Inflammatory macrophage treated with lipopolysaccharide for 1 hour (primary cell): ENCODE measurements around the gene FGFR2.

ENCODE experiments used
- DNase-seq, 2 donors: peaks; one replicate each; pipeline ENCODE4 v3.0.0-alpha.2; 2020 to 2022

Gene FGFR2

DNA sequence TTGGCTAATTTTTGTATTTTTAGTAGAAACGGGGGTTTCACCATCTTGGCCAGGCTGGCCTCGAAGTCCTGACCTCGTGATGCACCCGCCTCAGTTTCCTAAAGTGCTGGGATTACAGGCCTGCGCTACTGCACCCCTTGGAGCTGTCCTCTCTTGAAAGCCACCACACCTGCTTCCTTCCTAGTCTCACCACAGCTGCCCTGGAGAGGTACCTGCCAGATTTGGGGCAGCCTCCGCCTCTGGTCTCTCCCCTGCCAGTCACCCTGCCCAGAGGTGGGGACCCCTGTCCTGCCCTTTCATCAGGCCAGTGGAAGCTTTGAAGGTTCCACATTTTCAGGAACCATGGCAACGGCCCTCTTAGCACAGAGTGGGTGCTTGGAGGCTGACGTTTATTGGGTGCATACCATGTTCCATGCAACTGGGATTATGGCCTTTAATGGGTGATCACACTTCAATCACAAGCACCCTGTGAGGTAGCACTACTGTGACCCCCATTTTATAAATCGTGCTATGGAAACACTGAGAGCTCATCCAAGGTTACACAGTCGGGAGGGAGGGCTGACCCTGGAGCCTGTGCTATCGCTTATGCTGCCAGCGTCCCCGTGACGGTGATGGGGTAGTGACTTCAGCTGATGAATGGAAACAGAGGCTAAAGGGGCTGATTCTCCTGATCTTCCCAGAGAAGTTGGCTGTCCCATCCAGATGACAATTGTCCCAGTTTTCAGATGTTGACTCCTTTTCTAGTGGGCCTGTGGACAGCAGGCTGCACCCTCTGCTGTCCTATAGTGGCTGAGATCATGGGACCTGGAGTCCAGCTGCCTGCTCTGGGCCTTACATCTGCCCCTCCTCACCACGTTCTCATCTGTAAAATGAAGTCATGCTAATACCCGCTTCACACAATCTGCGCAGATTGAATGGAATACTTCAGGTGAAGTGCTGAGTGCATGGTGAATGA, 11.5 kb upstream of the FGFR2 start:
- no peak for DNase-seq

DNA sequence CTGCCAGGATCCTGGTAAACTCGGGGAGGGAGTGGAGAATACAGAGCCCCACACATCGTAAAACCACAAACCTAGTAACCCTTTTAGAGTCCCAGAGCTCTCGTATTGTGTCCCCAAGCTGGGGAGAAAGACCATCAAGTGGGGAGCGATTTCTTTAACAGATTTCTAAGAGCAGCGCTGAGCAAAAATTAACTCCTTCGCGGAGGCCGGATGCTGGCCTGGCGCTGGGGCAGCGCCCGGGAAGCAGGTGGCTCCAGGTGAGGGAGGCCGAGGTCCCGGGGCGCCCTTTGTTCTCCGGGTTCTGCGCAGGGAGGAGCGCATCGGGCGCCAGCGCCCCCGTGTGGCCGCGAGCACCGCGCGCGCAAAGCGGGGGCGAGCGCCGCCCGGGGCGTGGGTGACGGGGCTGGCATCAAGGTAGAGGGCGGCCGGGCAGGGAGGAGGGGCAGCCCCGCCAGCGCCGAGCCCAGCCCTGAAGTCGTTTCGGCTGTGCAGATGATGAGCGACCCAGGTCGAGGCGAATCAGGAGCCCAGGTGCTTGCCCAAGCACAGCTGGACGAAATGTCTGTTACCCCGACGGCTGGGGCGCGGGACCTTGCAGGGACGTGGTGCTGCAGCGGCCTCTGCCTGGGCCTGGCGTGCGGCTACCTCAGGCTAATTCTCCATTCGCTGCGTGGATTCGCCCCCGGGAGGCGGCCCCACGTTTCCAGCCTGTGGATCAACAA, 10.4 kb upstream of the FGFR2 start:
- peak in 1 of 2 donors; percentile 12 for DNase-seq

DNA sequence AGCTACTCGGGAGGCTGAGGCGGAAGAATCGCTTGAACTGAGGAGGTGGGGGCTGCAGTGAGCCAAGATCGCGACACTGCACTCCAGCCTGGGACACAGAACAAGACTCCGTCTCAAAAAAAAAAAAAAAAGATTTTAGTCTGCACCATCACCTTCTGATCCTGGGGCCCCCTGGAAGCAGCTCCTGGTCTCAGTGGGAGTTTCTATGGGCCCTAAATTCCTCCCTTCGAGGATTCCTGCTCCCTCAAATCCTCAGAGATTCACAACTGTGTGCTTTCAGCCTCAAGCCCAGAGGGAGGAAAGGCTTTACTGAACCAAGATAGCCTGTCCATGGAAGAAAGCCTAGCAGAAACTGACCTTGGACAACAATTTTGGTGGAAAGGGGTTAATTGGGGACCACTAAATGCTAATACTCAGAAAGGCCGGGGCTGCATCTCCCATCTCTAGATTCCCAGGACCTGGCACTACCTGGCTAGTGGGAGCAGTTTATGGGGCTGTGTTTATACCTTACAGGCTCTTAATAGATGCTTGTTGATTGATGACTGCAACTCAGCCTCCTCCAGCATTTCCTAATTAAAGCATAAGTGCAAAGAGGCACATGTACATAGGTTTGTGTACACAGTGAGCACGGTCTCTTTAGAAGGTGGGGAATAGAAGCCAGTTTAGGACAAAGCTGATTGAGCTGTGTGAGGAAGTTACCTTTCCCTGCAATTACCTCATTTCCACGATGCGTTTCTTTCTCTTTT, 9.2 kb upstream of the FGFR2 start:
- no peak for DNase-seq

DNA sequence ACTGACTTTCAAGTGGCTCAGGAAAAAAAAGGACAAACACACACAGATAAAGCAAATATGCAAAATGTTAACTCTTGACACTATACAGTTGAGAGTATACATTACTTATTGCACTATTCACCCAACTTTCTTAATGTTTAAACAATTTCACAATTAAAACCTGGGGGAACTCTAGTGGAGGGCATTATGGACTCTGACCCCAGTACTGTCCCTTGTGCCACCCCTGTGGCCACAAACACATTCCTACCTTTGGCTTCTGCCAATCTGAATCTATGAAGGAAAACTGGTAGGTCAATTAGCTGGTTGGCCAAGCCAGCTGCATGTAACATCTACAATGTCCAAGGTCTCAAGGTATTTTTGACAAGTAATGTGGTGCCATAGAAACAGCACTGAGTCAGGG, 7.5 kb upstream of the FGFR2 start:
- no peak for DNase-seq

DNA sequence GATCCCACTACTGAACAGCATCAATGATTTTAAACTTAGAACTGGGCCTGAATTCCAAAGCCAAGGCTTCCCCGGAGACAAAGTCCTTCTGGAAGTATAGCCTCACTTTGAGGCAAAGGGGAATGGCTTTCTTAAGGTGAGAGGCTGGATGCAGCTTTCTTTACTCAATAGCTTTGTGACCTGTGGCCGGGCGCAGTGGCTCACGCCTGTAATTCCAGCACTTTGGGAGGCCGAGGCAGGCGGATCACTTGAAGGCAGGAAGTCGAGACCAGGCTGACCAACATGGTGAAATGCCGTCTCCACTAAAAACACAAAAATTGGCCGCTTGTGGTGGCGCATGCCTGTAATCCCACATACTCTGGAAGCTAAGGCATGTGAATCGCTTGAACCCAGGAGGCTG, 3.2 kb upstream of the FGFR2 start:
- no peak for DNase-seq

DNA sequence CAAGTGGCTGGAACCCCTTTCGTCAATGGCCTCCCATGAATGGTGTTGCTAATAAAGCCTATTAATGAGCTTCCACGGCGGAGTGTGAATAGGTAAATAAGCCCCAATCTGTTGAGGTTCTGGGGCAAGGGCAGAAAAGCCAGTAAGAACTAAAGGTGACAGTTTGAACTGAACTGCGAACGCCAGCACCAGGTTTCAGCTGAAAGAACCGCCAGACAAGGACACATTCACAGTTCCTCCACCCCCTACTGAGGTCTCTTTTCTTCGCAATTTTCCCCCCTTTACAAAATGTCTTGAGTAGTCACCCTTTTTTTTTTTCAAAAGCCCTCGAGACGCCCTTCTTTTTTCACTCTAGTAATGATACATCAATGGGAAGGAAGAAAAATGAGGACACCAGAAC, 2.4 kb upstream of the FGFR2 start:
- DNase-seq: no peak

DNA sequence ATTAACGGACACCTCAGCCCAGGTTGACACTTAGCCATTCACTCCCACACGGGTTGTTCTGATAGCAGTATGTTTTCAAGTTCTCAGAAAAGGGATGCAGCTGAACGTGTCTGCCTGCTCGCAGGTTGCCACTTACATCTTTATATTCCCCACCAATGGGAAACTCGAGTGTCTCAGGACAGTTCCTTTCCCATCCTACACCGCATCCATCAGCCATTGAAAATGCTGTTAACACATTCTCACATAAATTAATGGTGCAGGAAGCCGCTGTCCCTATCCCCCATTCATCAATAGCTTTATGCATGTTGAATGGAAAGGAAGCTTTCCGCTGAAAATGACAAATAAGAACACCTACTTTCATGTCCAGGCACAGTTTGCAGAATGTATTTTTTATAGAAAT, 1.7 kb upstream of the FGFR2 start:
- DNase-seq: no peak

DNA sequence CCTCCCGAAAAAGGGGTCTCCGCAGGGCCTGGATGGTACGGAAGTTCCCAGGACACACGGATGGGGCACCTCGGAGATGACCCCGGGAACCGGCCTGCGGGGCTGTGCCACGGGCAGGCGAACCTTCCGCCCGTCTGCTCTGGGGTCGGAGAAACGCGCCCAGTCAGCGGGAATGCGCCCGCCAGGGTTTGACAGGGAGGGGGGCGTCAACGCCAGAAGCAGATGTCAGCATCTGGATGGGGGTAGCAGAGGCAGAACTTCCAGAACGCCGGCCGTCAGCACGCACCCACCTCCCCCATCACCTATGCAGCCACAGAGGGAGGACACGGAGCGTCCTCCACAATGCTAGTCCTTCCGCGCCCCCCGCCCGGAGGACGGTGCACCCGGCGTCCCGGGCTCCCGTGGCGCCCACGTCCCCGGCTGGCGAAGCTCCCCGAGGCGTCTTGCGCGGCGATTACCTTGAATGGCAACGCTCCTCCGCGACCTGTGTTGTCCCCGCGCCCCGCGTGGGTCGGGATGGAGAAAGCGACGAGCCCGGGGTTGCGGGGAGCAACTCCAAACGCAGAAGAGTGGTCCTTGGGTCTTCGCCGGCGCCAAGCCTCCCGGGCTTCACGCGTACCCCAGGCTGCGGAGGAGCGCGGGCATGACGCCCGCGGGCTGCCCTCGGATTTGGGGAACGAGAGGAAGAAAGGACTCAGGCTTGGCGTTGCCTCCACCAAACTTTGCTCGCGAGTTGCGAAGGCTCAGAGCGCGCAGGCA, 561 bp downstream of the FGFR2 start:
- no peak for DNase-seq

DNA sequence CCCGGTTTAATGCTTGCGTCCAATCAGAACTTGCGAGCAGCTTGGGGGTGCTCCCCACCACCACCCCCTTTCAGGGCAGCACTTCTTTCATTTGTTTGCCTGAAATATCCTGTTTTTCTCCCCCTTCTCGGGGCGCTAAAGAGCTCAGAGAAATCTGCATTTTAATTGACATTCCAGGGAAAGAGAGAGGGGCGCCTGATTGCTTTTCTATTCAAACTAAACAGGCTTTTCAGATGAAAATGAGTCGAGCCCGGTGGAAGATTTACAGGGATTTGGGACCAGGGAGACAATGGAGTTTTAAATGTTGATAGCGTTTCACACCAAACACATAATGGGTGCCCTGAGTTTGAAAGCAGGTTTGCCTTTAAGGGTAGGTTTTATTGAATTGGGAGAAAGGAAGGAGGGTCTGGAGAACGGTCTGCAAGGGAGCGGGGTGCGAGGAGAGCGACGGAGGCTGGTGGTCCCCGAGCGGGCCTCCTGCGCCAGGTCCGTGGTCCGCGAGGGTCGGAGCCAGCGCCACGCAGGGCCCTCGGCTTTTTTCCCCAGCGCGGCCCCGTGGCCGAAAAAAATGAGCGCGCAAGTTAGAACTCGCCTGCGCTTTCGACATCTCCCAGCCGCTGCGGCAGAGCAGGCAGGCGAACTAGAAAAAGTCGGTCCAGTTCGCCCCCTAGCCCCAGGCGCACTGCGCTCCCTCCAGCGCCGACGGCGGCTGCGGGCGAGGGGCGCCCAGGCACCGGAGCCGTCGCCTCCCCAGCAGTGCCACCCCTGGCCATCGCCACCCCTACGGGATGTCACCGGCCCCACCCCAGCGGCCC, 1.3 kb downstream of the FGFR2 start:
- DNase-seq: no peak

DNA sequence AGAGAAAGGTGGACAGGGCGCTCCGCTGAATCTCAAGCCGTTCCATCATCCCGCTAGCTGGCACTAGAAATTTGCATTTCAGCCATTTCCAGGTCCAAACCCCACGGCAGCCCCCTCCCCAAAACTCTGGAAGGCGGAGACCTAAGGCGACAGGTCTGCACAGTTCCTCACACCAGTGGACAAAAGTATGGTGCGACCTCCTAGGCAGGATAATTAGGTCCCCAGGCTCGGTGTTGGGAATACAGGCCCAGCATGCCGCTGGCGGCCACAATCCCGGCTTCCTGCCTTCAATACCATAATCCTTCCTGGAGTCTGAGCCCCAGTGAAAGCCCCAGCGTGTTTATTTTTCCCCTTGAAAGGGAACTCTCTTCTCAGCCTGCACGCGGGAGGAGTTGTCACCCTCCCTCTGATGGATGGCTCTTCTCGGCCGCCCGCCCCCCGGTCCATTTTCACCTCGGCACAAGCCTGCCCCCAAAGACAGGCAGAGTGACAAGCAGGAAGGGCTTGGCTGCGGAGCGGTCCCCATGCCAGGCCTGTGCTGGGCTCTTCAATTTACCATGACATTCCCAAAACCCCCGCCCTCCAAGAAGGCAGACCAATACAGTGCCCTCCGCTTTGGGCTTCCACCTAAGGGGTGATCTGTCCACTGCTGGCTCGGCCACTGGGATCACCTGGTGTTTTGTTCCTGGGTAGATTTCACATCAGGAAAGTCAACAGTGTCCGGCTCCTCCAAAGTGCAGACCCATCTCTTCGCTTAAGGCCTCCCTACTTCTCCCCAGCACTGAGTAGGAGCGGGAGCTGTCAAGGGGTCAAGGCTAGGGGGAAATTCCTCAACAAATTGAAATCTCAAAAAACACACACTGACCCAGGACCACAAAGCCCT, 2.2 kb downstream of the FGFR2 start:
- DNase-seq: no peak

DNA sequence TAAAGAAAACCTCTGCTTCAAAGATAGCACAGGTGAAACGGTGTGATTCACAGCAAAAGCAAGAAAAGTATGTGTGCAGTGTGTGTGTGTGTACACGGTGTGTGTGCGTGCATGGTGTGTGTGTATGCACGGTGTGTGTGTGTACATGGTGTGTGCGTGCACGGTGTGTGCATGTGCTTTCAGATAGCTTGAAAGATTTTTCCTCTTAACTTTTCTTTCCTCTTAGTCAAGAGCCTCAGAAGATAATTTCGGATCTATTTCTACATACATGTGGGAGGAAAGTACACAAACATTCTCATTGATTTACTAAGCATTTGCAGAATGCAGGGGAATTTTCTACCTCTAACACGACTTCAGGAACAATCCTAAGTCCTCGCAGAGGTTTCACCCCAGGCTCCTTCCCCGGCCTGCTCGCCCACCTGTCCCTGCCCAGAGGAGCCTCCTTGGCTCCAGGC, 2.9 kb downstream of the FGFR2 start:
- no peak for DNase-seq

DNA sequence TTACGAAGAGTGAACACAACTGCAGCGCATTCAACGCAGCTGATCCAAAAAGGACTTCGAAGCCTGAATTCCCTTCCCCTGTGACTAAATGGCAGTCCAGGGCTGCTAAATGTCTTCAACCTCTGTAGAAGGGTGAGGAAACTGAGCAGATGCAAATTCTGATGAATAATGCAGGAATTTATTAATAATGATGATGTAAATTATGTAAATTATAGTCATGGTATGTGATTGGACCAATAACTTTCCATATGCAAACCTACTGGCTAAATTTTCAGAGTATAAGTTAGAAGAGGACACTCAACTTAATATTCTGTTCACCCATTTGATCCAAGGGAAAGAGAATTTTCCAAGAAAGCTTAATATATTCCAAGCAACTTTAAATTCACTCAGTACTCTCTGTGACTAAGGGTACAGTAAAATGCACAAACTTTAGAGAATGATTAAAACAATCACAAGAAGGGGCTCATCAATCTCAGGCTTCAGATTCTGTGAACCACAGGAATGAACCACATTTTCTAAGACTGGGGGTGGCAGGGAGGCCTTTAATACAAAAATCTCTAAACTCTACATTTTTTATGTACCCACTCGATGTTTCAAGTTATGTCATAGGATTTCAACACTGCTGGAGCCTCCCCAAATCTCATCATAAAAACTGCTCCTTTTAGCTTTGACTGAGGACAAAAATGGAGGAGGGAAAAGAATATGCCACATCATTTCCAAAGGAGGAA, 3.5 kb downstream of the FGFR2 start:
- no peak for DNase-seq

DNA sequence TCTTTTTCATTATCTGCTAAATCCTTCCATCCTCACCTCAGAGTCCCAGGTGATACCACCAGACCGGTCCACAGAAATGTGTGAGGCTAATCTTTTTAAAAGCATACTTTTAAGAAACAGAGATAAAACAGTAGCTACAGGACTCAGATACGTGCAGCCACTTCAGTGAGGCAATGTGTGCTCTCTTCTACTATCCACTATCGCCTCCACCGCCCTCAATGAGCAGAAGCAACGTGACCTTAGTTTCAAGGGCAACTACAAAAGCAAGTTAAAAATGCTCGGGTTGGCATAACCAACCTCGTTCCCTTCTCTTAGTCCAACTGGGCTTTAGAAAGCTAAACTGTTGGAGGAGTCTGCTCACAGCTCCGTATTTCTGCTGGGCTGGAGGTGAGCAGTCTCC, 4.2 kb downstream of the FGFR2 start:
- DNase-seq: no peak

DNA sequence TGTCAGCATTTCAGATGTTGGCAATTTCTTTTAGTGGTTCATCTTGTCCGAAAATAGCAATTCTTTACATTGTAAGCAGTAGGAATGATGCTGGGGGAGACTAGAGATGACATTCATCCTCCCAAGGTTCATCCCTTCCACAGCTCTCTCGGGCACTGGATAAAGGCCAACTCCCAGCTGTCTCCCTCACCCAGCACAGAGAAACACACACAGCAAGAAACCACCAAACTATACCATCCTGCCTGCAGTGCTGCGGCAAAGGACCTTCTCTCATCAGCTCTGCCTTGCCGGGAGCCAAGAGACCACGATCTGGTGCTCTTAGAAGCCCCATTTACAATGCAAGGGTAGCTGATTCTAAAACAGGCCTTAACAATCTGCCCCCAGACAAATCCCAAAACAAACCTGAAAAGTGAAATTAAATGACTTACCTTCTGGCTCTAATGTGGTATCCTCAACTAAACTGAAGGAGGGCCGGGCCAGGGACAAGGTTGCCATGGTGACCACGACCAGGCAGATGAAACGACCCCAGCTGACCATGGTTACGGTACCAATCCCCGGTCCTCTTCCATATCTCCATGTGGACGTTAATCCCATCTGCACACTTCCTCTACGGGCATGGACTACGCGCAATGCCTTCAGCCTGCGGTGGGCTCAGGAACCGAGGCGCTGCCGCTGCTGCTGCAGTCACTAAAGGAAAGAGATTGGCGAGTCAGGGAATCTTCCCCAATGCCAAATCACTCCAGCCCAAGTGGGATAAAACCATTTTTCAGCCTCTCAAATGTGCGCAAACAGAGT, 4.8 kb downstream of the FGFR2 start:
- DNase-seq: no peak

DNA sequence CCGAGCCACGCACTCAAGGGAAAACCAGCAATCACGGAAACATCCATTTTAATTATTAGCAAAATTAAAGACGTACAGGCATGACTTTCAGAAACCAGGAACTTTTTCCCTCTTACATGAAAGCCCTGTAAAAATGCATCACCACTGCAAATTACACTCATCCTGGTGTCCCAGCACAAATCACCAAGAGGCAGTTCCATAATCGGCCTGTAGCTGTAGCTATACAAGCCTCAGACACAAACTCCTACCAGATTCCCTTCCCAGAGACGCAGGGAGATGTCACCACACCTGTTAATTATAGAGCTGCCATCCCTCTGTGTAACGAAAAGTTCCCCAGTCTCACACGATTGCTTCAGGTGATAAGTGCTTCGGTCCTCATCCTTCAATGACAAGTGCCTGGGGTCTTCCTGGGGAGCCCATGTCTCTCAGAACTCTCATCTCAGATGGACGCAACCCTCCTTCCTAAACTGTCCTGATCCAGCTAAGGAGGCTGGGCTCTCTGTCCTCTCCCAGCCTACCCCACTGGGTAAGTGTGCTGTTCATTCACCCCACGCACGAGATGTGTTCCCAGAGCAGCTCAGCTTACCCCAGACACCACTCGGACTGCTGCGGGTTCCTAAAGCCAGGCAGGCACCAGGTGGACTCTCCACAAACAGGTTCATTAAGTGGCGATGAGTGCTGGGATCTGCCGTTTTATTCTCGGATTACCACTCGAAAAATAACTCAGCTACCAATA, 5.9 kb downstream of the FGFR2 start:
- no peak for DNase-seq

DNA sequence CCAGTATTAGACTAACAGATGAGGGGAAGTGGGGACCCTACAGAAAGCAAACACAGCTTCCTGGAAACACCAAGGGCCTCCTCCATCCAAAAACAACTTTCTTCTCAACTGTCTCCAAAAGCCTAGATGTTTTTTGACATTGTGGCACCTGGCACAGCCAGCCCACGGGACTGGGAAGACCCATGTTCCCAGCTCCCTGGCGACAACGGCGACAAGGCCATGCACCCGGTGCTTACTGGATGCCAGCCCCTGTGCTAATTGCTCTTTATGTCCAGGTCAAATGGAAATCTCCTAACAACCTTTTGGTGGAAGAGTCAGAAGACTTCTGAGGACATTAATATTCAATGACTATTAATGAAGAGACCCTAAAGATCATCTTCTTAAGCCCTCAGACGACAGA, 7.1 kb downstream of the FGFR2 start:
- no peak for DNase-seq

DNA sequence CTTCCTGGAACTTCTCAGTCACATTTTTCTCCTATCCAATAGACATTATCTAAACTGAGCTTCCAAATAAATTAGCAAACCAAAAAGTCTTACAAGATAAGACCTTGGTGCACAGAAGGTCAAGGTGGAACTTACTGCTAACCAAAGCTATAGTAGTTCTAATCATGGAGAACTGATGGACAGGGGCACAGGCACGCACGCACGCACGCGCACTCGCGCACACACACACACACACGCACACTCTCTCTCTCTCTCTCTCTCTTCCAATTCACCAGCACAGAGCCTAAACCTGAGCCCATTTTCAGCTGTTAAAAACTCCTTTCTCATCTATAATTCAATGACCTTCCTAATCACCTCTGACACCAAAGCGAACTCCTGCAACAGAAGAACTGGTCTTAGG, 7.5 kb downstream of the FGFR2 start:
- DNase-seq: no peak

DNA sequence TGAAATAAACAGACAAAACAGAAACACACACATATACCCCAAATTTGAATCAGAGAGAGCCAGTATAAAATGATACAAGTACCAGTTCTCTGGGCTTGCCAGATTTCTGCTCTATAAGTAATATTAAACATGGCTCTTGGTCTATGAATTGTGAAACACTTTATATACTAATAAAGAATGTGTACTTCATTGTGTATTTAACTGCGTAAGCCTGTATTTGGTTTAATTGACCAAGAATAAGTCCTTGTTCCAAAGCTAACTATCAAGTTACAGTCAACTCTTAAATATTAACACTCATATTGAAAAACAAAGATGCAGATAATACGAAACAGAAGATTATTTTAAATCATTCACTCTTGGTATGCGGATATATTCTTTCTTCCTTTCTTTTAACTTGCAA, 8.7 kb downstream of the FGFR2 start:
- no peak for DNase-seq
